ENCODE results near the gene UBAP1L.
"Not testable (repeated sequence)": the region's sequence is repeated elsewhere in the genome, so short reads cannot be mapped to it uniquely, and the experiment has no call there.

Gene UBAP1L

DNA sequence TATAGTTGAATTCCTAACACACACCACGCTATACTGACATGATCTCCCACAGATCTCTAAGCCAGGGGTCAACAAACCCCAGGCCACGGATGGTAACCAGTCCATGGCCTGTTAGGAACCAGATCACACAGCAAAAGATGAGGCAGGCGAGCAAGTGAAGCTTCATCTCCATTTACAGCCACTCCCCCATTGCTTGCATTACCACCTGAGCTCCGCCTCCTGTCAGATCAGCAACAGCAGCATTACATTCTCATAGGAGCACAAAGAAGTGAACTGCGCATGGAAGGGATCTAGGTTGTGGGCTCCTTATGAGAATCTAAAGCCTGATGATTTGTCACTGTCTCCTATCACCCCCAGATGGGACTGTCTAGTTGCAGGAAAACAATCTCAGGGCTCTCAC is 15.9 kb upstream of the UBAP1L start:
- no peaks in the 10 kb centered on the region for H3K9me3 ChIP-seq (ENCODE audit: low read length)
- H3K27me3 ChIP-seq (ENCODE audit: insufficient read depth, low read length): no peaks in the 10 kb centered on the region
- H3K4me1 ChIP-seq (ENCODE audit: insufficient read depth, low read length): peaks cover 14% of the 10 kb centered on the region
- H3K4me3 ChIP-seq (ENCODE audit: low read length): no peak overlapping the region
- H3K36me3 ChIP-seq (ENCODE audit: insufficient read depth, low read length): peaks cover 40% of the 10 kb centered on the region
- H2AFZ ChIP-seq (ENCODE audit: low read depth, low read length): no peak overlapping the region

DNA sequence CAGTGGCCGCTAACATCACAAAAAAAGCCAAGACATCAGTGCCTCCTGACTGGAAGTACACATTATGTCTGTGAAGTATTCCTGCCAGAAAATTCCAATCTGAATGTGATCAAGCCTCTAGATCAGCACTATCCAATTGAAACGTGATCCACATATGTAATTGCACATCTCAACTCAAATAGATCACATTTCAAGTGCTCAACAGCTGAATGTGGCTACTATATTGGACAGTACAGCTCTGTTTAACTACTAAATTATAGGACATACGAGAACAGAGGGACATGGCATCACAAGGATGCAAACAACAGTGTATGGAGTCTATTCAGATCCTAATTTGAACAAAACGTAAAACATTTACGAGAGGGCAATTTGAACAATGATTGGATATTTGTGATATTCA is 542 bp upstream of the UBAP1L start:
- no peaks in the 10 kb centered on the region for H3K4me1 ChIP-seq (ENCODE audit: insufficient read depth, low read length)
- no peak overlapping the region for H2AFZ ChIP-seq (ENCODE audit: low read depth, low read length)
- peaks cover 73% of the 10 kb centered on the region for H3K36me3 ChIP-seq (ENCODE audit: insufficient read depth, low read length)
- H3K4me3 ChIP-seq (ENCODE audit: low read length): no peak overlapping the region
- no peaks in the 10 kb centered on the region for H3K27me3 ChIP-seq (ENCODE audit: insufficient read depth, low read length)
- no peaks in the 10 kb centered on the region for H3K9me3 ChIP-seq (ENCODE audit: low read length)

DNA sequence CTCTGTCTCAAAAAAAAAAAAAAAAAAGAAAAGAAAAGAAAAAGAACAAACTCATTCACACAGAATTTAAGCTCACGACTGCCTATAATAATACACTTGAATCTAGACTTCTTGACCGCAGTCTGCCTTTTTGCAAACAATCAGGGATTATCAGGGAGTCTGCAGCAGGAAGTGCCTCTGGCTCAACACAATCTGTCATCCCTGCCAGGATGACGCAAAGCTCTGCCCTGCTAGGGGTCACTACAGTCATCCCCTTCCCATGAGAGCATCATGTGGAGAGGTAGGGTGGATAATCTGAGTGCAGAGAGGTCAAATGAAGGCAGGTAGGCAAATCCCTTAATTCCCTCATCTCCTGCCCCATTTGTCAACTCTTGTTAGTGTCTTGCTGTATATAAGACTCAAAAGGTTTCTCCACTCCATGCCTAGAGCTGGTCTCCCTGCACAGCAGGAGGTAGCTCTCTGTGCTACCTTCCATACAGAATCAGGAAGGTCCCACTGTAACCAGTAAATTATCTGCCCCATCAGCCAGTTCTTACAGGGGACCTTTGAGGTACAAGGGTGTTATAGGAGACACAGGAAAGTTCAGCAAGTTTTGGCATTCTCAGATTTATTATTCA is 4.2 kb downstream of the UBAP1L start:
- Histone ChIP-seq H3K4me1 (ENCODE audit: insufficient read depth, low read length) (no peaks in the 10 kb centered on the region), H3K27me3 (ENCODE audit: insufficient read depth, low read length) (no peaks in the 10 kb centered on the region), H3K36me3 (ENCODE audit: insufficient read depth, low read length) (peaks cover 46% of the 10 kb centered on the region), H3K4me3 (ENCODE audit: low read length) (no peak overlapping the region), H2AFZ (ENCODE audit: low read depth, low read length) (no peak overlapping the region), H3K9me3 (ENCODE audit: low read length) (no peaks in the 10 kb centered on the region)

DNA sequence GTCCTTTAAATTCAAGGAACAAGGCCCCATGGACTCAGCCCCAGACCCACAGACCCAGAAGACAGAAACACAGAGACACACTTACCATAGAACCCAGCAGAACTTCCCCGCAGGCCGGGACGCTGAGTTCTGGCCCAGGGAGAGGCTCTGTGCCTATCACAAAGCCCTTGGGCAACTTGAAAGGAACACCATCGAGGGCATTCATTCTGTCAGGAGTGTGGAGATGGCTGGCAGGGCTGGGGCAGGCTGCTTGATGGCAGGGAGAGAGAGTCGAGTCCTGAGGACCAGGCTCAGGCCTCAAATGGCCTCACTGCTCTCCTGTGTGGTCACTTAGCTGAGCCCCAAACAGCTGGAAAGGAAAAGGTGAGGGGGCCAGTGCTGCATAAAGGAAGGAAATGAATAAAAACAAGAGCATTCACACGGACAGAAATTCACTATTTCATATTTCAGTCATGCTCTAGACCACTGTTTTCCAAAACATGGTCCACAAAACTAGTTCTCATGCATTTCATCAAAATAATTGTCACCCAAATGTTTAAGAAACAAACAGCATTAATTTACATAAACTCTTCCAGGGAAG is 8.9 kb downstream of the UBAP1L start:
- H3K9me3 ChIP-seq (ENCODE audit: low read length): no peaks in the 10 kb centered on the region
- no peak overlapping the region for H3K4me3 ChIP-seq (ENCODE audit: low read length)
- peaks cover 23% of the 10 kb centered on the region for H3K36me3 ChIP-seq (ENCODE audit: insufficient read depth, low read length)
- no peaks in the 10 kb centered on the region for H3K27me3 ChIP-seq (ENCODE audit: insufficient read depth, low read length)
- no peaks in the 10 kb centered on the region for H3K4me1 ChIP-seq (ENCODE audit: insufficient read depth, low read length)
- H2AFZ ChIP-seq (ENCODE audit: low read depth, low read length): no peak overlapping the region

DNA sequence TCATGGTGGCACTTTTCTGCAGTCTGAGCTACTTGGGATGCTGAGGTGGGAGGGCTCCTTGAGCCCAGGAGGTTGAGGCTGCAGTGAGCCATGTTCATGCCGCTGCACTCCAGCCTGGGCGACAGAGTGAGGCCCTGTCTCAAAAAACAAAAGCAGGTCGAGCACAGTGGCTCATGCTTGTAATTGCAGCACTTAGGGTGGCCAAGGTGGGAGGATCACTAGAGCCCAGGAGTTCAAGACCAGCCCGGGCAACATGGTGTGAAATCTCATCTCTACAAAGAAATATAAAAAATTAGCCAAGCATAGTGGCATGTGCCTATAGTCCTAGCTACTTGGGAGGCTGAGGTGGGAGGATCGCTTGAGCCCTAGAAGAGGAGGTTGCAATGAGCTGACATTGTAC is 10.0 kb downstream of the UBAP1L start:
- H3K9me3 ChIP-seq (ENCODE audit: low read length): no peaks in the 10 kb centered on the region
- H2AFZ ChIP-seq (ENCODE audit: low read depth, low read length): no peak overlapping the region
- no peaks in the 10 kb centered on the region for H3K4me1 ChIP-seq (ENCODE audit: insufficient read depth, low read length)
- no peak overlapping the region for H3K4me3 ChIP-seq (ENCODE audit: low read length)
- H3K36me3 ChIP-seq (ENCODE audit: insufficient read depth, low read length): peaks cover 28% of the 10 kb centered on the region
- no peaks in the 10 kb centered on the region for H3K27me3 ChIP-seq (ENCODE audit: insufficient read depth, low read length)

DNA sequence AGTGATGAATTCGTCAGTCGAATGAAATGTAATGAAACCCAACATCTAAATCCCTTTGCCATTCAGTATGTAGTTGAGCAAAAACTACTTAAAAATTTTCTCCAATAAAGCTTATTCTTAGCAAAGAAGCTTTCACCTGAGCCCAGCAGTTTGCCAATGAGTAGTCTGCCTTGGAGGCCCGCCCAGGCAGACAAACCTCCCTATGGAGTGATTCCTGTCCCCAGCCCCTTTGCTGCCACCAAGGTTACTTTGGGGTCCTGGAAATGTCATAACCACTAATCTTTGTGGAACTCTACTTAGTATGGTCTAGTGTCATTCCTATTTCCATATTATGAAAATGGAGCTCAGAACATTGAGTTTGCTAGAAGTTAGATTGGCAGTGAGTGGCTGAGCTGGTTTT is 12.1 kb downstream of the UBAP1L start:
- Histone ChIP-seq H3K36me3 (ENCODE audit: insufficient read depth, low read length) (peaks cover 43% of the 10 kb centered on the region), H3K4me1 (ENCODE audit: insufficient read depth, low read length) (no peaks in the 10 kb centered on the region)

DNA sequence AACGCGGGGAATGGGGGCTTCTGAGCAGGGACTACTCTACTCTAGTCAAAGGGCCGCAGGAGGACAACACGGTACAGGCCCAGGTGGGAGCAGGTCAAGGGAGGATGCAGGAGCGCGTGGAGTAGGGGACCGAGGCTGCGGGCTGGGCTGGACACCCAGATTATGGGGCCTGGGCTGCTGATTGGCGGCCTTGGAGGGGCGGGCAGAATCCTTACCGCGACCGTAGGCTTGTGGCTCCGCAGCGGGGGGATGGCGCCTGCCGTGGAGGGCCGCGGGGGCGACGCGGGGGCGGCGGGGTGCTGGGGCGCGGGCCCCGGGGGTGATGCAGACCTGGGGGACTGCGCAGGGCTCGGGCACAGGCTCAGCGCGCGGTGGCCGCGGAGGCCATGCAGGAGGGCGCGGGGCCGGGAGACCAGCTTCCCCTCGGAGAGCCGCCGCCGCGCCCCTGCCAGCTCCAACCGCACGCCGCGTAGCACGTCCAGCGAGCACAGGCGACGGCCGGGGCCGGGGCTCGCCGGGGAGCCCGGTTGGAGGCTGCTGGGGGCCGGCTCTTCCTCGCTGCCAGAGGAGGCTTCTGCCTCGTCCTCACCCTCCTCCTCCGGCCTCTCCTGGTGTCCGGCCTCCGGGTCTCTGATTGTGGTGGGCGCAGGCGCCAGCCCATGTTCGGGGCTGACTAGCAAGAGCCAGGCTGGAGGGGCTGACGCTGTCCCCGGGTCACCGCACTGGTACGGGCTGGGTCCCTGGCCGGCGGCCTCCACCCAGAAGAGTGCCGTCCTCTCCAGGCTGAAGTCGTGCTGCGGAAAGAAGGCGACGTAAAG is 12.9 kb downstream of the UBAP1L start:
- peaks cover 49% of the 10 kb centered on the region for H3K36me3 ChIP-seq (ENCODE audit: insufficient read depth, low read length)
- H3K4me3 ChIP-seq (ENCODE audit: low read length): no peak overlapping the region
- H3K27me3 ChIP-seq (ENCODE audit: insufficient read depth, low read length): no peaks in the 10 kb centered on the region
- no peak overlapping the region for H2AFZ ChIP-seq (ENCODE audit: low read depth, low read length)
- no peaks in the 10 kb centered on the region for H3K4me1 ChIP-seq (ENCODE audit: insufficient read depth, low read length)
- H3K9me3 ChIP-seq (ENCODE audit: low read length): no peaks in the 10 kb centered on the region

More for the DNA sequence above, 12.1 kb downstream of the UBAP1L start:
- Histone ChIP-seq H2AFZ (ENCODE audit: low read depth, low read length) (no peak overlapping the region), H3K9me3 (ENCODE audit: low read length) (no peaks in the 10 kb centered on the region), H3K27me3 (ENCODE audit: insufficient read depth, low read length) (no peaks in the 10 kb centered on the region), H3K4me3 (ENCODE audit: low read length) (no peak overlapping the region)

DNA sequence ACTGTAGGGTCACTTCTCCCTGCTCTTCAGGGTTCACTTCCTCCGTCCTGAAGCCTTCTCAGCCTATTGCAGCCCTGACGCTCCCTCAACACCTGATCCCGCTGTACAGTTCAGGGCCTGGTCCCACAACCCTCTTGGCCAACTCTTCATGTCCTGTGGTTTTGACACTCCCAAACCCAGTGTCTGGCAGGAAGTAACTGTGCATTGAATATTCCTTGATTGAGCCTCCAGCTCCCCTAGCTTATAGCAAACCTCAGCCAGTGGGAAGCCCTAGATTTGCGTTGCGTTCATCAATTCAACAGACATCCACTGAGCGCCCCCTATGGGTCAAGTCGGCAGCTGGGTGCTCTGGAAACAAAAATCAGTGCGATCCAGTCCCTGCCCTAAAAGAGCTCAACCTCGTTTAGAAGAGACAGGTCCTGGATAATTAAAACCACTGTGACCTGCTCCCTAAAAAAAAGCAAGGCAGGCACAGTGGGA is 13.5 kb downstream of the UBAP1L start:
- Histone ChIP-seq H2AFZ (ENCODE audit: low read depth, low read length) (no peak overlapping the region), H3K36me3 (ENCODE audit: insufficient read depth, low read length) (peaks cover 49% of the 10 kb centered on the region), H3K4me1 (ENCODE audit: insufficient read depth, low read length) (no peaks in the 10 kb centered on the region), H3K27me3 (ENCODE audit: insufficient read depth, low read length) (no peaks in the 10 kb centered on the region), H3K4me3 (ENCODE audit: low read length) (no peak overlapping the region), H3K9me3 (ENCODE audit: low read length) (no peaks in the 10 kb centered on the region)

DNA sequence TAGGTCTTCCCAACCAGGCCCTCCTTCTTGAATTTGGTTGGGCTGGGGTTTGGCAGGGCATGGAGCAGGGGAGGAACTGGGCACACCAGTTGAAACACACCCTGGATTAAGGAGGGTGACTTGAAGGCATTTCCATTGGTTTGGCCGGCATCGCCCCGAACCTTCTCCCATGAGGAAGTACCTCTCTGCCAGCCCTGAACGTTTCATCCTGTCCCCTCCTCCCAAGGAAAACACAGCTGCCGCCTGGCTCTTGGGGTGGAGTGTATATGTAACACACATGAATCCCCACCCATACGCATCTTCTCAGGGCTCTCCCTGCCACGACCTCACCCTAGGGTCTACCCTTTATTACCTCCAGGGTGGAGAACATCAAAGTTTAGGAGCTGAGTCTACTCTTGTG is 14.6 kb downstream of the UBAP1L start:
- H3K36me3 ChIP-seq (ENCODE audit: insufficient read depth, low read length): peaks cover 40% of the 10 kb centered on the region
- H3K4me3 ChIP-seq (ENCODE audit: low read length): no peak overlapping the region
- H3K4me1 ChIP-seq (ENCODE audit: insufficient read depth, low read length): no peaks in the 10 kb centered on the region
- H2AFZ ChIP-seq (ENCODE audit: low read depth, low read length): no peak overlapping the region
- no peaks in the 10 kb centered on the region for H3K9me3 ChIP-seq (ENCODE audit: low read length)
- H3K27me3 ChIP-seq (ENCODE audit: insufficient read depth, low read length): no peaks in the 10 kb centered on the region

DNA sequence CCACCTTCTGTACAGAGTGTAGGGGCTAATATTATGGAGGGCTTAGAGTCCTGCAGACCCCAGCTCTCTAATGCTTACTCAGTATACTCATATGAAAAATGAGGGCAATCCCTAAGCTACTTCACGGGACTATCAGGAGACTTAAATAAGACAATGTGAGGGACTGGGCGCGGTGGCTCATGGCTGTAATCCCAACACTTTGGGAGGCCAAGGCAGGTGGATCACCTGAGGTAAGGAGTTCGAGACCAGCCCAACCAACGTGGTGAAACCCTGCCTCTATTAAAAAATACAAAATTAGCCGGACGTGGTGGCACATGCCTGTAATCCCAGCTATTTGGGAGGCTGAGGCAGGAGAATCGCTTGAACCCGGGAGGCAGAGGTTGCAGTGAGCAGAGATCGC is 15.2 kb downstream of the UBAP1L start:
- not testable (repeated sequence) for H3K4me3 ChIP-seq (ENCODE audit: low read length); H3K4me1 ChIP-seq (ENCODE audit: insufficient read depth, low read length); H3K27me3 ChIP-seq (ENCODE audit: insufficient read depth, low read length); H2AFZ ChIP-seq (ENCODE audit: low read depth, low read length); H3K9me3 ChIP-seq (ENCODE audit: low read length)
- H3K36me3 ChIP-seq (ENCODE audit: insufficient read depth, low read length): peaks cover 35% of the 10 kb centered on the region

DNA sequence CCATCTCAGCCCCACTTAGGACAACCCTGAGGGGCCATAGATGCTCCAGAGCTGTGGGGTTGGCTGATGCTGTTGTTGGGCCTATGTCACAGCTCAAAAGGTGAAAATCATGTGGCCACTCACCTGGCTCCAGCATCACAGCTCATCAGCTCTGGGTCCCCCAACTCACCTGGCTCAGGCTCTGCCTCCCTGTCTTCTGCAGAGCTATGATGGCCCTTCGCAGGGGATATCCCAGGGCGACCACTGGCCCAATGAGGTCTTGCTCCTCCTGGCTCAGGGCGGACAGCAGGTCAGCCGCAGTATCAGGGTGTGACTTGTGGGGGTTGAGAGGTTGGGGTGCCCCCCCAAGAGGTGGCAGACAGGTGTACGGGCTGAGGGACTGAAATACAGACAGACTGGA is 15.7 kb downstream of the UBAP1L start:
- Histone ChIP-seq H3K36me3 (ENCODE audit: insufficient read depth, low read length) (peaks cover 35% of the 10 kb centered on the region), H3K4me1 (ENCODE audit: insufficient read depth, low read length) (no peaks in the 10 kb centered on the region), H3K9me3 (ENCODE audit: low read length) (no peaks in the 10 kb centered on the region), H3K4me3 (ENCODE audit: low read length) (no peak overlapping the region), H2AFZ (ENCODE audit: low read depth, low read length) (no peak overlapping the region), H3K27me3 (ENCODE audit: insufficient read depth, low read length) (no peaks in the 10 kb centered on the region)

DNA sequence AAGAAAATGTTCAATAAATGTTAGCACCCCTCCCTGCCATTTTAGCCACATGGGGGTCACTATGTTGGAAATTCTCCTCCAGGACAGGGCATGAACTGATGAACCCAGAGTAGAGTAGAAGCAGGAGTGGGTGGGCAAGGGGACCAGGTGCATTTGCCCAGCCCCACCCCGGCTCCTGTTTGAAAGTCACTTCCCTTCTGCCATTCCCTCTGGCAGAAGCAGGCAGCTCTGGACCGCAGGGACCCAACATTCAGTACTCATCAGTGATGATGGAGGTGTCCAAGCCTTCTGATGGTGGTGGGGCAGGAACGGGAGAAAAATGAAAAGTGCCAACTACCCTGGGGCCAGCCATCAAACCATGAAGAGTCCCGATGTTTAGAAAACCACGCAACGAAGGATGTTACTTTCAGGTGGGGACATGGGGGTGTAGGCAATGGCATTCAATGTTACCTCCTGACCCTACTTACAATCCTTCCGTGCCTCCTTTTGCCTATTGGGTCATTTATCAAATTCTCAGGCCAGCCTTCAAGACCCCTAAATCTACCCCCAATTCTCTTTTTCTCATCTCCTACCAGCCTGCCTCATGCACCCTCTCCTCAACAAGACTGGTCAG is 17.2 kb downstream of the UBAP1L start:
- no peaks in the 10 kb centered on the region for H3K9me3 ChIP-seq (ENCODE audit: low read length)
- no peak overlapping the region for H2AFZ ChIP-seq (ENCODE audit: low read depth, low read length)
- H3K27me3 ChIP-seq (ENCODE audit: insufficient read depth, low read length): no peaks in the 10 kb centered on the region
- peaks cover 31% of the 10 kb centered on the region for H3K36me3 ChIP-seq (ENCODE audit: insufficient read depth, low read length)
- no peak overlapping the region for H3K4me3 ChIP-seq (ENCODE audit: low read length)
- no peaks in the 10 kb centered on the region for H3K4me1 ChIP-seq (ENCODE audit: insufficient read depth, low read length)

All from neuron (in vitro differentiated cells).